ENCODE data around the gene CORIN. TPM values are rescaled to one million over a fixed set of nuclear protein-coding genes. Genes with fewer than 3 reads are reported as not detected.
A peak's percentile ranks its signal among the peaks of the same experiment; 100 is the strongest.

The CORIN gene
- polyA plus RNA-seq, 1 donor from 2014 or later, result 0.25 TPM

- Histone ChIP-seq H4K20me1 (ENCODE audit: insufficient read depth) (no peaks in the 10 kb centered on the region), H3K79me2 (replicated peaks; ENCODE audit: insufficient read depth, low read length) (no peaks in the 10 kb centered on the region), H3F3A (ENCODE audit: insufficient read depth, low read length, poor library complexity, severe bottlenecking) (no peaks in the 10 kb centered on the region), H3K9me3 (ENCODE audit: low read length) (no peaks in the 10 kb centered on the region), H3K27me3 (ENCODE audit: insufficient read depth, low read depth, low read length) (peaks cover 39% of the 10 kb centered on the region), H3K9ac (ENCODE audit: low read length) (no peak overlapping the region), H3K9me2 (ENCODE audit: insufficient read depth, low read length) (no peaks in the 10 kb centered on the region), H3K4me2 (ENCODE audit: low read length) (no peak overlapping the region), H3K36me3 (ENCODE audit: insufficient read depth, low read length) (peaks cover 5% of the 10 kb centered on the region), H3K27ac (ENCODE audit: low read length) (no peak overlapping the region), H3K4me3 (ENCODE audit: low read length) (no peak overlapping the region), H2AFZ (ENCODE audit: low read depth, low read length) (no peak overlapping the region)
- TF ChIP-seq POLR2AphosphoS5 (IDR thresholded peaks at IDR 0.05) (no peak), MXI1 (conservative IDR thresholded peaks at IDR 0.05; ENCODE audit: poor library complexity, severe bottlenecking) (no peak), CTCF (IDR thresholded peaks at IDR 0.05; ENCODE audit: poor library complexity, severe bottlenecking) (peak; percentile 40), TAF1 (IDR thresholded peaks at IDR 0.05; ENCODE audit: low read depth) (no peak), EP300 (conservative IDR thresholded peaks at IDR 0.05; ENCODE audit: poor library complexity, severe bottlenecking) (no peak), RAD21 (conservative IDR thresholded peaks at IDR 0.05) (peak; percentile 15), REST (IDR thresholded peaks at IDR 0.05; ENCODE audit: borderline replicate concordance) (no peak), SMC3 (conservative IDR thresholded peaks at IDR 0.05; ENCODE audit: poor library complexity) (peak; percentile 47)
These were observed 1.4 kb upstream of the CORIN start for GRCh38 chr4:47839259-47839658.

GRCh38 chr4:47838445-47838844 lies 578 bp upstream of the CORIN start:
- Histone ChIP-seq H4K20me1 (ENCODE audit: insufficient read depth) (no peaks in the 10 kb centered on the region), H3K4me3 (ENCODE audit: low read length) (no peak overlapping the region), H3K4me2 (ENCODE audit: low read length) (no peak overlapping the region), H2AFZ (ENCODE audit: low read depth, low read length) (no peak overlapping the region), H3K9me2 (ENCODE audit: insufficient read depth, low read length) (no peaks in the 10 kb centered on the region), H3K79me2 (replicated peaks; ENCODE audit: insufficient read depth, low read length) (no peaks in the 10 kb centered on the region), H3K9me3 (ENCODE audit: low read length) (no peaks in the 10 kb centered on the region), H3K27me3 (ENCODE audit: insufficient read depth, low read depth, low read length) (peaks cover 39% of the 10 kb centered on the region), H3F3A (ENCODE audit: insufficient read depth, low read length, poor library complexity, severe bottlenecking) (no peaks in the 10 kb centered on the region), H3K36me3 (ENCODE audit: insufficient read depth, low read length) (peaks cover 5% of the 10 kb centered on the region), H3K9ac (ENCODE audit: low read length) (no peak overlapping the region), H3K27ac (ENCODE audit: low read length) (no peak overlapping the region)
- TF ChIP-seq POLR2AphosphoS5 (IDR thresholded peaks at IDR 0.05) (no peak), MXI1 (conservative IDR thresholded peaks at IDR 0.05; ENCODE audit: poor library complexity, severe bottlenecking) (no peak), TAF1 (IDR thresholded peaks at IDR 0.05; ENCODE audit: low read depth) (no peak), EP300 (conservative IDR thresholded peaks at IDR 0.05; ENCODE audit: poor library complexity, severe bottlenecking) (no peak), CTCF (IDR thresholded peaks at IDR 0.05; ENCODE audit: poor library complexity, severe bottlenecking) (no peak), EZH2 (IDR thresholded peaks at IDR 0.05; ENCODE audit: borderline replicate concordance, insufficient read depth, low read length, poor library complexity, severe bottlenecking) (no peak), SMC3 (conservative IDR thresholded peaks at IDR 0.05; ENCODE audit: poor library complexity) (no peak), REST (IDR thresholded peaks at IDR 0.05; ENCODE audit: borderline replicate concordance) (no peak), RAD21 (conservative IDR thresholded peaks at IDR 0.05) (no peak)
